Ishikawa (cell line): Measurements from ENCODE around the gene VTI1A.

Experiments used
- RAD21 ChIP-seq: IDR thresholded peaks from 2 replicates; pipeline ENCODE4 v1.6.1; 2012; ENCODE audit warnings: low read depth
- TCF12 ChIP-seq: IDR thresholded peaks from 2 replicates; pipeline ENCODE4 v1.6.1; 2012; ENCODE audit warnings: low read depth
- TEAD4 ChIP-seq: IDR thresholded peaks from 2 replicates; pipeline ENCODE4 v1.6.1; 2012
- TF ChIP-seq, protein P1 (sequence below): IDR thresholded peaks from 2 replicates; pipeline ENCODE4 v1.6.1; 2012

DNA sequence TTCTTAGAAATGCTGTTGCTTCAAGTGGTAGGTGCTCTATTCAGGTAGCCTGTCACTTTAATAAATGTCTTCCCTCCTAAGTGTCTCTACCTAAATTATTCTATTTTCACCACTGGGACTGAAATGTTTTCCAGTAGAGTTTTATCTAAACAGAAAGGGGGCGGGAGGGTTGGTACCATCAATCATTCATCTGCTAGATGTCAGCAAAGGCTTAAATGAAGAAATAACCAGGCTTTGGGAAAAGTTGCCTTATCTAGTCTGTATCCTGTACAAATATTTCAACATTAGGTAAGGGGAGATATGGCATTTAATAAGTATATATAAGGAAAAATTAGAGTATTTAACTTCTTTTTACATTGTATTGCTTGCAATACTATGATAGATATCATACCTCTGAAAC is 51.8 kb downstream of the VTI1A start:
- TF ChIP-seq TEAD4 = no peak
- TF ChIP-seq TCF12 = no peak
- TF ChIP-seq RAD21 = no peak
- TF ChIP-seq, protein P1, sequence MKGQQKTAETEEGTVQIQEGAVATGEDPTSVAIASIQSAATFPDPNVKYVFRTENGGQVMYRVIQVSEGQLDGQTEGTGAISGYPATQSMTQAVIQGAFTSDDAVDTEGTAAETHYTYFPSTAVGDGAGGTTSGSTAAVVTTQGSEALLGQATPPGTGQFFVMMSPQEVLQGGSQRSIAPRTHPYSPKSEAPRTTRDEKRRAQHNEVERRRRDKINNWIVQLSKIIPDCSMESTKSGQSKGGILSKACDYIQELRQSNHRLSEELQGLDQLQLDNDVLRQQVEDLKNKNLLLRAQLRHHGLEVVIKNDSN = no peak
